ENCODE measurements around the gene TMEM267. TPM values are rescaled to one million over a fixed set of nuclear protein-coding genes. Genes with fewer than 3 reads are reported as not detected.

The TMEM267 gene
- total and polyA plus RNA-seq, 2 of the 4 experiments (the other 2 are of a cell fraction): 9.2 to 12.0 TPM

- BruUV-seq (replicated peaks): no TSS peak
- Histone ChIP-seq H2AK9ac (replicated peaks; ENCODE audit: low read depth, low read length, poor library complexity) (no peak overlapping the region), H3K23ac (ENCODE audit: low read depth, low read length) (no peak overlapping the region), H2AK5ac (ENCODE audit: low read depth, low read length) (no peak overlapping the region), H3K4me2 (ENCODE audit: low read depth, low read length) (no peak overlapping the region), H3K36me3 (ENCODE audit: control insufficient read depth, insufficient read depth, low read length) (no peaks in the 10 kb centered on the region), H3K4me1 (ENCODE audit: control insufficient read depth, insufficient read depth, low read length) (no peaks in the 10 kb centered on the region), H2BK15ac (ENCODE audit: low read depth, low read length) (no peak overlapping the region), H3K27me3 (ENCODE audit: control insufficient read depth, insufficient read depth, low read length) (no peaks in the 10 kb centered on the region), H3K4ac (ENCODE audit: low read depth, low read length) (no peak overlapping the region), H3K18ac (ENCODE audit: low read depth, low read length) (no peak overlapping the region), H4K5ac (ENCODE audit: low read depth, low read length) (no peak overlapping the region), H2BK120ac (ENCODE audit: low read depth, low read length) (no peak overlapping the region), H2AFZ (replicated peaks; ENCODE audit: low read length, poor library complexity) (no peak overlapping the region), H3K79me1 (ENCODE audit: low read depth in 1 of 2, low read length in 2 of 2) (peaks cover 10 to 16% of the 10 kb centered on the region in 2 experiments; a peak in 2 of 4 replicates), H4K20me1 (ENCODE audit: insufficient read depth, low read length) (no peaks in the 10 kb centered on the region), H2BK5ac (ENCODE audit: low read depth, low read length, poor library complexity, severe bottlenecking) (no peak overlapping the region), H4K8ac (ENCODE audit: low read depth in 2 of 2, low read length in 2 of 2) (no peak overlapping the region), H3K4me3 (ENCODE audit: insufficient read depth, low read depth, low read length) (no peak overlapping the region), H3K9me1 (ENCODE audit: insufficient read depth, low read length) (no peaks in the 10 kb centered on the region), H3K27ac (ENCODE audit: insufficient read depth, low read length) (no peak overlapping the region), H2BK20ac (ENCODE audit: low read depth, low read length) (no peak overlapping the region), H3K56ac (ENCODE audit: extremely low read depth, insufficient read depth, low read length) (no peak overlapping the region), H3K14ac (replicated peaks; ENCODE audit: low read depth, low read length) (no peak overlapping the region), H3K9me3 (ENCODE audit: control insufficient read depth, insufficient read depth, low read length) (no peaks in the 10 kb centered on the region), H3K9ac (ENCODE audit: low read depth, low read length) (no peak overlapping the region), H4K91ac (ENCODE audit: insufficient read depth, low read depth, low read length) (no peak overlapping the region)
- 100% methylated on average over 1 of the region's 1 CpG; no CpG with 5 or more reads in 1 of the 2 experiments for WGBS, 2 experiments (ENCODE audit: extremely low coverage in 2 of 2, insufficient read length in 1 of 2)
- dilution Hi-C loops (cut with HindIII; ENCODE audit: low sequenced_read_pairs, unreplicated experiment) (no loop called here), in situ Hi-C loops (cut with MboI; ENCODE audit: low sequenced_read_pairs) (no loop called here), intact Hi-C loops (cut with micrococcal nuclease) (no loop called here)
- ATAC-seq (ENCODE audit: low read depth) (no peak), DNase-seq (no peak)
- TF ChIP-seq CTCF (conservative IDR thresholded peaks at IDR 0.05; ENCODE audit: low read depth, low read length) (no peak), BHLHE40 (IDR thresholded peaks at IDR 0.05; ENCODE audit: low read depth, low read length) (no peak), CEBPB (IDR thresholded peaks at IDR 0.05; ENCODE audit: low read depth, low read length) (no peak), MAZ (IDR thresholded peaks at IDR 0.05; ENCODE audit: borderline replicate concordance, low read depth, low read length) (no peak), POLR2A (IDR thresholded peaks at IDR 0.05; ENCODE audit: low read depth, low read length) (no peak), CHD1 (IDR thresholded peaks at IDR 0.05; ENCODE audit: low read depth, low read length) (no peak), RFX5 (IDR thresholded peaks at IDR 0.05; ENCODE audit: low read depth, low read length) (no peak)
- CTCF ChIA-PET: no interaction called here
- POLR2A ChIA-PET (ENCODE audit: unreplicated experiment): no interaction called here
Measured at GRCh38 chr5:43461066-43461465, 22.6 kb downstream of the TMEM267 start.

Data from IMR-90 (cell line).